ENCODE results near the gene PDYN. TPM values are rescaled to one million over a fixed set of nuclear protein-coding genes. Genes with fewer than 3 reads are reported as not detected.

The PDYN gene
- polyA plus RNA-seq, 1 donor (not counting 4 experiments of a cell fraction or from before 2014, with no cell fraction given) = not detected

DNA sequence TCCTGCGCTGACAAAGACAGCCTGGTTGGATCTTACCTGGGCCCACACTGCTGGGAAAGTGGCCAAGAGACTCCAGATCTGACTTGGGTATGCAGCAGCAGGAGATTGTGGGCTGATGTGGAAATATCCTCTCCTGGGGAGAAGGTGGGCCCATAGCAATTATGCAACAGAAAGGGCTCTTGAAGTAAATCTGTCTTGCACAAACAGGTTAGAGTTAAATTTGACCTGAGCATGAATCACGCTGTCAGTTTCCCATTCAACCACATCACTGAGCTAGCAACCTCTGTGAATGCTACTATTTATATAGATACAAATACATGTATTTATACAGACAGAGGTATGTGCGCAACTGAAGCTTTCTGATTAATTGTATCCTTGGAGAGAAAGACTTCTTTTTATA, 28.3 kb upstream of the PDYN start:
- Histone ChIP-seq H3K79me2 (ENCODE audit: control insufficient read depth, insufficient read depth, low read length) (no peaks in the 10 kb centered on the region), H3K4me3 (ENCODE audit: control insufficient read depth in 2 of 3, extremely low read depth in 1 of 3, insufficient read depth in 2 of 3, low read depth in 1 of 3, low read length in 3 of 3) (no peak overlapping the region), H3K9me1 (ENCODE audit: control insufficient read depth, extremely low read depth, insufficient read depth, low read length) (no peaks in the 10 kb centered on the region), H3K9ac (ENCODE audit: control insufficient read depth, extremely low read depth, insufficient read depth, low read length) (no peak overlapping the region), H3K4me1 (ENCODE audit: control insufficient read depth, extremely low read depth, insufficient read depth, low read length) (no peaks in the 10 kb centered on the region), H2AFZ (ENCODE audit: control insufficient read depth, low read length) (no peak overlapping the region), H3K27ac (ENCODE audit: control insufficient read depth, insufficient read depth, low read length) (no peak overlapping the region), H3K4me2 (ENCODE audit: control insufficient read depth, extremely low read depth, insufficient read depth, low read depth, low read length) (no peak overlapping the region), H3K9me3 (ENCODE audit: control insufficient read depth, low read depth, low read length) (no peaks in the 10 kb centered on the region), H3K36me3 (ENCODE audit: control insufficient read depth in 2 of 2, extremely low read depth in 1 of 2, insufficient read depth in 2 of 2, low read length in 2 of 2) (no peaks in the 10 kb centered on the region), H3K27me3 (ENCODE audit: control insufficient read depth, extremely low read depth, insufficient read depth, low read length) (no peaks in the 10 kb centered on the region), H4K20me1 (ENCODE audit: control insufficient read depth, extremely low read depth, insufficient read depth, low read length) (no peaks in the 10 kb centered on the region)
- dilution Hi-C loops (cut with MboI; ENCODE audit: extremely low pct_ligation_motif_present, low sequenced_read_pairs) = no loop called here
- FAIRE-seq = no peak
- no peak for TF ChIP-seq EZH2 (IDR thresholded peaks at IDR 0.05; ENCODE audit: low read length)
- TF ChIP-seq, protein P1, sequence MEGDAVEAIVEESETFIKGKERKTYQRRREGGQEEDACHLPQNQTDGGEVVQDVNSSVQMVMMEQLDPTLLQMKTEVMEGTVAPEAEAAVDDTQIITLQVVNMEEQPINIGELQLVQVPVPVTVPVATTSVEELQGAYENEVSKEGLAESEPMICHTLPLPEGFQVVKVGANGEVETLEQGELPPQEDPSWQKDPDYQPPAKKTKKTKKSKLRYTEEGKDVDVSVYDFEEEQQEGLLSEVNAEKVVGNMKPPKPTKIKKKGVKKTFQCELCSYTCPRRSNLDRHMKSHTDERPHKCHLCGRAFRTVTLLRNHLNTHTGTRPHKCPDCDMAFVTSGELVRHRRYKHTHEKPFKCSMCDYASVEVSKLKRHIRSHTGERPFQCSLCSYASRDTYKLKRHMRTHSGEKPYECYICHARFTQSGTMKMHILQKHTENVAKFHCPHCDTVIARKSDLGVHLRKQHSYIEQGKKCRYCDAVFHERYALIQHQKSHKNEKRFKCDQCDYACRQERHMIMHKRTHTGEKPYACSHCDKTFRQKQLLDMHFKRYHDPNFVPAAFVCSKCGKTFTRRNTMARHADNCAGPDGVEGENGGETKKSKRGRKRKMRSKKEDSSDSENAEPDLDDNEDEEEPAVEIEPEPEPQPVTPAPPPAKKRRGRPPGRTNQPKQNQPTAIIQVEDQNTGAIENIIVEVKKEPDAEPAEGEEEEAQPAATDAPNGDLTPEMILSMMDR (optimal IDR thresholded peaks at IDR 0.05 in 1 of 3, IDR thresholded peaks at IDR 0.05 in 1 of 3, conservative IDR thresholded peaks at IDR 0.05 in 1 of 3; ENCODE audit: extremely low read depth in 1 of 3, insufficient read depth in 2 of 3, low read length in 3 of 3) = no peak
- DNase-seq (ENCODE audit: low read depth, low spot score) = no peak

DNA sequence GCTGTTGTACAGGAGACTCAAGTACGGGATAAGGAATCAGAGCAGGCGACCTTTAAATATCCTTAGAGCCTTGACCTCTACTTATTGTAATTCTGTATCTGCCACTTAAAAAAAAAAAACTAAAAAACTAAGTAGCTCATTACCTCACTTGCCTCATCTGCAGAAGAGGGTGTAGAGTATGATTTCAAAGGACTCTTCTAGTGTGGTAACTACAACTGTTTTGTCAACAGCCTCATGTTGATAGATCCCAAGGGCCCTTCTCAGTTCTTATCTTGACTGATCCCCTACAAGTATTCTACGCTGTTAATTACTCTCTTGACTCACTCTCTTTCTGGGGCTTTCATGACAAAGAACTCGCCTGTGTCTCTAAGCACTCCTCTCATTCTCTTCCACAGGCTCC, 16.7 kb upstream of the PDYN start:
- Histone ChIP-seq H3K9me3 (ENCODE audit: control insufficient read depth, low read depth, low read length) (no peaks in the 10 kb centered on the region), H3K4me2 (ENCODE audit: control insufficient read depth, extremely low read depth, insufficient read depth, low read depth, low read length) (no peak overlapping the region), H4K20me1 (ENCODE audit: control insufficient read depth, extremely low read depth, insufficient read depth, low read length) (no peaks in the 10 kb centered on the region), H3K4me1 (ENCODE audit: control insufficient read depth, extremely low read depth, insufficient read depth, low read length) (no peaks in the 10 kb centered on the region), H3K27me3 (ENCODE audit: control insufficient read depth, extremely low read depth, insufficient read depth, low read length) (peaks cover 18% of the 10 kb centered on the region), H3K9ac (ENCODE audit: control insufficient read depth, extremely low read depth, insufficient read depth, low read length) (no peak overlapping the region), H3K9me1 (ENCODE audit: control insufficient read depth, extremely low read depth, insufficient read depth, low read length) (no peaks in the 10 kb centered on the region), H2AFZ (ENCODE audit: control insufficient read depth, low read length) (no peak overlapping the region), H3K4me3 (ENCODE audit: control insufficient read depth in 2 of 3, extremely low read depth in 1 of 3, insufficient read depth in 2 of 3, low read depth in 1 of 3, low read length in 3 of 3) (no peak overlapping the region), H3K36me3 (ENCODE audit: control insufficient read depth in 2 of 2, extremely low read depth in 1 of 2, insufficient read depth in 2 of 2, low read length in 2 of 2) (no peaks in the 10 kb centered on the region), H3K79me2 (ENCODE audit: control insufficient read depth, insufficient read depth, low read length) (no peaks in the 10 kb centered on the region), H3K27ac (ENCODE audit: control insufficient read depth, insufficient read depth, low read length) (no peak overlapping the region)
- FAIRE-seq (no peak), DNase-seq (ENCODE audit: low read depth, low spot score) (no peak)
- TF ChIP-seq EZH2 (IDR thresholded peaks at IDR 0.05; ENCODE audit: low read length) = no peak
- TF ChIP-seq, protein P1 (optimal IDR thresholded peaks at IDR 0.05 in 1 of 3, IDR thresholded peaks at IDR 0.05 in 1 of 3, conservative IDR thresholded peaks at IDR 0.05 in 1 of 3; ENCODE audit: extremely low read depth in 1 of 3, insufficient read depth in 2 of 3, low read length in 3 of 3) = no peak
- dilution Hi-C loops (cut with MboI; ENCODE audit: extremely low pct_ligation_motif_present, low sequenced_read_pairs) = no loop called here

Measured in keratinocyte (primary cell).